HCT116 (cell line): ENCODE results near the gene FERMT2. TPM values are rescaled to one million over a fixed set of nuclear protein-coding genes. Genes with fewer than 3 reads are reported as not detected.

ENCODE experiments used
- ATAC-seq: fragments of 200-7000 bp; cut with Tn5 transposase; 2 replicates; pipeline ENCODE4 v1.9.1; 2020; ENCODE audit warnings: mild to moderate bottlenecking, moderate library complexity
- BruUV-seq: library from RNA; stranded (reverse); fragments of 400-500 nt; replicated peaks from 2 replicates; lab custom pipeline; 2021; lab: Mats Ljungman, UMichigan
- CTCF ChIA-PET: fragments of 300-600 bp; sonication (Branson Sonifier 250); formaldehyde crosslinking; loops from one replicate; lab custom pipeline; 2021; ENCODE audit warnings: antibody characterized with exemption; lab: Charles Lee
- POLR2A ChIA-PET: fragments of 300-600, 350-600 bp; sonication (Branson Sonifier 250); formaldehyde crosslinking; loops from one replicate; lab custom pipeline; 2021; ENCODE audit warnings: antibody characterized with exemption; lab: Charles Lee
- RAD21 ChIA-PET, 2 experiments: fragments of 300-600 bp; sonication (Branson Sonifier 250); formaldehyde crosslinking; loops; one replicate each; lab custom pipeline; 2023; ENCODE audit warnings: low total read pairs in 2 of 2; ENCODE audit not compliant: uncharacterized antibody in 2 of 2, unreplicated experiment in 2 of 2, low non-redundant PET in 1 of 2; lab: Charles Lee
- DNase-seq: peaks from one replicate; pipeline ENCODE4 v3.0.0-alpha.2; 2010; ENCODE audit warnings: low read depth, low spot score
- H2AFZ ChIP-seq: fragments of 200-600 bp; shearing (Covaris generic), sonication (generic); 2 replicates; pipeline ENCODE4 v1.6.1; 2017; ENCODE audit warnings: low read depth, mixed run types, mixed read lengths, antibody characterized with exemption, low read length; ENCODE audit not compliant: poor library complexity, severe bottlenecking
- H3K27ac ChIP-seq: 2 replicates; pipeline ENCODE4 v1.5.1; 2012; ENCODE audit warnings: low read depth, low read length
- H3K27me3 ChIP-seq: fragments of 200-600 bp; sonication (generic); 2 replicates; pipeline ENCODE4 v1.6.1; 2016; ENCODE audit warnings: mixed run types, low read length, mixed read lengths; ENCODE audit not compliant: insufficient read depth
- H3K36me3 ChIP-seq, 2 experiments: fragments of 200-500 bp in 1 of 2; fragments of 200-600 bp in 1 of 2; sonication (Bioruptor generic) in 1 of 2; sonication (generic) in 1 of 2; 2 replicates each; pipeline versions ENCODE4 v1.5.1 to v1.6.1; 2014 to 2016; ENCODE audit warnings: low read length in 2 of 2, inconsistent platforms in 1 of 2, mixed read lengths in 1 of 2, mixed run types in 1 of 2; ENCODE audit not compliant: insufficient read depth in 2 of 2, control insufficient read depth in 1 of 2
- H3K4me1 ChIP-seq, 2 experiments: fragments of 200-600 bp in 1 of 2; sonication (generic) in 1 of 2; 2 replicates each; pipeline versions ENCODE4 v1.5.1 to v1.6.1; 2012 to 2017; ENCODE audit warnings: low read length in 2 of 2, inconsistent platforms in 1 of 2, mild to moderate bottlenecking in 1 of 2, mixed read lengths in 1 of 2, mixed run types in 1 of 2, moderate library complexity in 1 of 2; ENCODE audit not compliant: insufficient read depth in 2 of 2, control insufficient read depth in 1 of 2
- H3K4me2 ChIP-seq: fragments of 200-600 bp; sonication (generic); 2 replicates; pipeline ENCODE4 v1.6.1; 2017; ENCODE audit warnings: mixed run types, low read length, mixed read lengths
- H3K4me3 ChIP-seq, 2 experiments: fragments of 200-600 bp in 1 of 2; sonication (generic) in 1 of 2; replicated peaks in 1 of 2; 2 replicates each; pipeline ENCODE4 v1.5.1; 2011 to 2016; ENCODE audit warnings: low read length in 2 of 2, control low read depth in 1 of 2, low read depth in 1 of 2, mild to moderate bottlenecking in 1 of 2, mixed read lengths in 1 of 2, mixed run types in 1 of 2
- H3K79me2 ChIP-seq: fragments of 200-600 bp; sonication (generic); 2 replicates; pipeline ENCODE4 v1.6.1; 2017; ENCODE audit warnings: mild to moderate bottlenecking, mixed run types, low read length, moderate library complexity, mixed read lengths; ENCODE audit not compliant: insufficient read depth
- H3K9ac ChIP-seq: fragments of 200-600 bp; sonication (generic); 2 replicates; pipeline ENCODE4 v1.6.1; 2016; ENCODE audit warnings: low read length, mixed read lengths
- H3K9me2 ChIP-seq: fragments of 200-600 bp; sonication (generic), shearing (Covaris generic); 2 replicates; pipeline ENCODE4 v1.6.1; 2017; ENCODE audit warnings: mixed run types, mild to moderate bottlenecking, moderate library complexity; ENCODE audit not compliant: insufficient read depth
- H3K9me3 ChIP-seq, 2 experiments: fragments of 200-500 bp in 1 of 2; fragments of 200-600 bp in 1 of 2; sonication (Bioruptor generic) in 1 of 2; sonication (generic) in 1 of 2; 2 replicates each; pipeline ENCODE4 v1.6.1; 2014 to 2017; ENCODE audit warnings: low read length in 2 of 2, mixed read lengths in 2 of 2, inconsistent platforms in 1 of 2, low read depth in 1 of 2, mild to moderate bottlenecking in 1 of 2, mixed run types in 1 of 2, moderate library complexity in 1 of 2; ENCODE audit not compliant: control insufficient read depth in 1 of 2, insufficient read depth in 1 of 2
- H4K20me1 ChIP-seq: fragments of 200-600 bp; sonication (generic), shearing (Covaris generic); 2 replicates; pipeline ENCODE4 v1.6.1; 2017; ENCODE audit warnings: mixed run types, mild to moderate bottlenecking, moderate library complexity; ENCODE audit not compliant: insufficient read depth
- CEBPB ChIP-seq: IDR thresholded peaks from 2 replicates; pipeline ENCODE4 v1.6.1; 2012; ENCODE audit warnings: low read depth
- ELF1 ChIP-seq: IDR thresholded peaks from 2 replicates; pipeline ENCODE4 v1.6.1; 2012; ENCODE audit warnings: low read depth, borderline replicate concordance
- EZH2phosphoT487 ChIP-seq: fragments of 200-600 bp; IDR thresholded peaks from 2 replicates; pipeline ENCODE4 v1.6.1; 2018; ENCODE audit warnings: antibody characterized with exemption, borderline replicate concordance
- MAX ChIP-seq: IDR thresholded peaks from 2 replicates; pipeline ENCODE4 v1.6.1; 2012
- POLR2A ChIP-seq: IDR thresholded peaks from 2 replicates; pipeline ENCODE4 v1.7.0; 2011; ENCODE audit warnings: borderline replicate concordance; ENCODE audit not compliant: insufficient read depth, insufficient read length; ENCODE audit errors: extremely low read depth
- POLR2AphosphoS5 ChIP-seq: IDR thresholded peaks from 2 replicates; pipeline ENCODE4 v1.6.1; 2011; ENCODE audit warnings: mild to moderate bottlenecking, low read depth, low read length, moderate library complexity
- RAD21 ChIP-seq: IDR thresholded peaks from 2 replicates; pipeline ENCODE4 v1.6.1; 2012; ENCODE audit warnings: low read depth, mild to moderate bottlenecking
- REST ChIP-seq: IDR thresholded peaks from 2 replicates; pipeline ENCODE4 v1.6.1; 2012; ENCODE audit warnings: low read depth
- SIN3A ChIP-seq: IDR thresholded peaks from 2 replicates; pipeline ENCODE4 v1.6.1; 2012; ENCODE audit warnings: low read depth
- SRF ChIP-seq: IDR thresholded peaks from 2 replicates; pipeline ENCODE4 v1.6.1; 2012; ENCODE audit warnings: low read depth
- YY1 ChIP-seq: IDR thresholded peaks from 2 replicates; pipeline ENCODE4 v1.6.1; 2011; ENCODE audit warnings: low read length, low read depth, moderate library complexity, mild to moderate bottlenecking; ENCODE audit not compliant: insufficient replicate concordance; ENCODE audit errors: extremely low read depth
- intact Hi-C: fragments of 100-400 bp; cut with micrococcal nuclease; formaldehyde crosslinking; loops from 2 replicates; pipeline ENCODE4 v1.10.0; 2022
- total RNA-seq: library from RNA; stranded (reverse); gene quantifications from one replicate; pipeline ENCODE4 v1.2.1, GENCODE V29; 2021; ENCODE audit not compliant: unreplicated experiment

The FERMT2 gene
- total RNA-seq, 1 experiment from 2014 or later, result 24.8 TPM

- intact Hi-C loops, result no loop called here
Measured at GRCh38 chr14:52860910-52861309, 89.9 kb downstream of the FERMT2 start.

More at GRCh38 chr14:52860910-52861309, 89.9 kb downstream of the FERMT2 start:
- Histone ChIP-seq H3K4me3 (no peak overlapping the region), H2AFZ (no peak overlapping the region), H3K4me1 (no peaks in the 10 kb centered on the region), H3K4me2 (no peak overlapping the region), H3K27me3 (no peaks in the 10 kb centered on the region), H3K36me3 (peaks cover 0 to 7% of the 10 kb centered on the region in 2 experiments), H3K9me2 (no peaks in the 10 kb centered on the region), H3K9ac (no peak overlapping the region), H3K27ac (no peak overlapping the region), H3K79me2 (no peaks in the 10 kb centered on the region), H3K9me3 (no peaks in the 10 kb centered on the region)
- ChIA-PET CTCF (no interaction called here), POLR2A (no interaction called here)
- no peak for DNase-seq
- TF ChIP-seq SRF, result no peak
- TF ChIP-seq MAX, result no peak
- no peak for TF ChIP-seq RAD21
- TF ChIP-seq POLR2AphosphoS5, result no peak
- TF ChIP-seq REST, result no peak
- no peak for TF ChIP-seq SIN3A
- no peak for TF ChIP-seq POLR2A
- no peak for TF ChIP-seq ELF1
- TF ChIP-seq CEBPB, result no peak
- TF ChIP-seq EZH2phosphoT487, result no peak
- no peak for TF ChIP-seq YY1
- TF ChIP-seq, all 23 proteins: peak for 0
- no peaks in the 10 kb centered on the region for H4K20me1 ChIP-seq
- BruUV-seq, result no TSS peak
- RAD21 ChIA-PET, result no interaction called here
- ATAC-seq, result no peak
